Sigmoid colon (tissue), 7 donors: ENCODE data around the gene BBX. TPM values are rescaled to one million over a fixed set of nuclear protein-coding genes. Genes with fewer than 3 reads are reported as not detected.

ENCODE experiments used
- DNase-seq: peaks from one replicate; pipeline ENCODE4 v3.0.0-alpha.2; 2019
- H3K27ac ChIP-seq, 4 donors: fragments of 200-600 bp; sonication (generic); one replicate each; pipeline ENCODE4 v1.5.1; 2016 to 2019; ENCODE audit warnings: mild to moderate bottlenecking in 1 of 4
- H3K27me3 ChIP-seq, 3 donors: fragments of 200-600 bp; sonication (generic); one replicate each; pipeline ENCODE4 v1.5.1; 2019; ENCODE audit warnings: mild to moderate bottlenecking in 1 of 3
- H3K36me3 ChIP-seq, 4 donors: fragments of 200-600 bp; sonication (generic); one replicate each; pipeline ENCODE4 v1.5.1; 2016 to 2019
- H3K4me1 ChIP-seq, 4 donors: fragments of 200-600 bp; sonication (generic); one replicate each; pipeline ENCODE4 v1.5.1; 2017 to 2019
- H3K4me3 ChIP-seq, 4 donors: fragments of 200-600 bp; sonication (generic); one replicate each; pipeline ENCODE4 v1.5.1; 2017 to 2019; ENCODE audit warnings: mild to moderate bottlenecking in 2 of 4, moderate library complexity in 1 of 4
- H3K9me3 ChIP-seq, 4 donors: fragments of 200-600 bp in 3 of 4; sonication (generic) in 3 of 4; one replicate each; pipeline versions ENCODE4 v1.5.1 to v1.6.1; 2013 to 2019
- EP300 ChIP-seq, 4 donors: sonication (generic); formaldehyde crosslinking; IDR thresholded peaks; one replicate each; pipeline ENCODE4 v1.6.1; 2017; ENCODE audit warnings: antibody characterized with exemption in 4 of 4
- POLR2A ChIP-seq, 2 donors: fragments of 450-650 bp; IDR thresholded peaks; one replicate each; pipeline ENCODE4 v1.6.1; 2016; ENCODE audit warnings: antibody characterized with exemption in 2 of 2, mild to moderate bottlenecking in 2 of 2, moderate library complexity in 2 of 2
- POLR2AphosphoS5 ChIP-seq, 4 donors: sonication (generic); formaldehyde crosslinking; IDR thresholded peaks; one replicate each; pipeline ENCODE4 v1.6.1; 2017; ENCODE audit warnings: antibody characterized with exemption in 4 of 4
- WGBS, 2 donors: extraction: QIAGEN DNeasy Blood & Tissue Kit; methylation state at CpG; one replicate each; pipeline ENCODE4 v1.1.7; 2013; 5-methylcytosine and 5-hydroxymethylcytosine counted together
- intact Hi-C: fragments of 100-400 bp; cut with DNase I; formaldehyde crosslinking; loops from one replicate; pipeline ENCODE4 v1.15.1; 2023
- polyA plus RNA-seq, 3 donors: library from polyadenylated mRNA; stranded (reverse); fragments of 200-250 nt; gene quantifications; one replicate each; pipeline ENCODE4 v1.2.3, GENCODE V29; 2013
- total RNA-seq, 4 donors: library from RNA; depleted of rRNA; stranded (reverse); fragments of >200 nt; gene quantifications; one replicate each; pipeline ENCODE4 v1.1.0, GENCODE V29; 2016
- TF ChIP-seq, protein P1 (sequence below), 4 experiments: fragments of 450-650 bp in 3 of 4; fragments of 200-600 bp in 1 of 4; IDR thresholded peaks; one replicate each; pipeline ENCODE4 v1.5.1; 2016 to 2019; ENCODE audit warnings: antibody characterized with exemption in 4 of 4, mild to moderate bottlenecking in 3 of 4, moderate library complexity in 2 of 4
- donor health status: healthy with polysubstance abuse.
- donor health status: Bipolar disorder and iron deficiency.
- donor health status: healthy.

Gene BBX
- total and polyA plus RNA-seq, 7 donors: 3.0 to 93.3 (median 71.1) TPM

GRCh38 chr3:107846279-107846852 lies 323.6 kb downstream of the BBX start:
- no peaks in the 10 kb centered on the region for H3K36me3 ChIP-seq
- H3K9me3 ChIP-seq: no peaks in the 10 kb centered on the region
- WGBS, 2 donors: 44 to 61% methylated on average over 10 of the region's 10 CpGs
- H3K4me3 ChIP-seq: no peak overlapping the region
- H3K4me1 ChIP-seq: peaks cover 0 to 3% (median 0%) of the 10 kb centered on the region in 4 donors
- TF ChIP-seq, protein P1, sequence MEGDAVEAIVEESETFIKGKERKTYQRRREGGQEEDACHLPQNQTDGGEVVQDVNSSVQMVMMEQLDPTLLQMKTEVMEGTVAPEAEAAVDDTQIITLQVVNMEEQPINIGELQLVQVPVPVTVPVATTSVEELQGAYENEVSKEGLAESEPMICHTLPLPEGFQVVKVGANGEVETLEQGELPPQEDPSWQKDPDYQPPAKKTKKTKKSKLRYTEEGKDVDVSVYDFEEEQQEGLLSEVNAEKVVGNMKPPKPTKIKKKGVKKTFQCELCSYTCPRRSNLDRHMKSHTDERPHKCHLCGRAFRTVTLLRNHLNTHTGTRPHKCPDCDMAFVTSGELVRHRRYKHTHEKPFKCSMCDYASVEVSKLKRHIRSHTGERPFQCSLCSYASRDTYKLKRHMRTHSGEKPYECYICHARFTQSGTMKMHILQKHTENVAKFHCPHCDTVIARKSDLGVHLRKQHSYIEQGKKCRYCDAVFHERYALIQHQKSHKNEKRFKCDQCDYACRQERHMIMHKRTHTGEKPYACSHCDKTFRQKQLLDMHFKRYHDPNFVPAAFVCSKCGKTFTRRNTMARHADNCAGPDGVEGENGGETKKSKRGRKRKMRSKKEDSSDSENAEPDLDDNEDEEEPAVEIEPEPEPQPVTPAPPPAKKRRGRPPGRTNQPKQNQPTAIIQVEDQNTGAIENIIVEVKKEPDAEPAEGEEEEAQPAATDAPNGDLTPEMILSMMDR (IDR thresholded peaks at IDR 0.05): peak in 1 of 4 experiments; percentile 39
- TF ChIP-seq POLR2A (IDR thresholded peaks at IDR 0.05): no peak
- no peak for TF ChIP-seq EP300 (IDR thresholded peaks at IDR 0.05)
- intact Hi-C loops: no loop called here
- H3K27ac ChIP-seq: no peak overlapping the region
- no peaks in the 10 kb centered on the region for H3K27me3 ChIP-seq
- peak; percentile 68 for DNase-seq

DNA sequence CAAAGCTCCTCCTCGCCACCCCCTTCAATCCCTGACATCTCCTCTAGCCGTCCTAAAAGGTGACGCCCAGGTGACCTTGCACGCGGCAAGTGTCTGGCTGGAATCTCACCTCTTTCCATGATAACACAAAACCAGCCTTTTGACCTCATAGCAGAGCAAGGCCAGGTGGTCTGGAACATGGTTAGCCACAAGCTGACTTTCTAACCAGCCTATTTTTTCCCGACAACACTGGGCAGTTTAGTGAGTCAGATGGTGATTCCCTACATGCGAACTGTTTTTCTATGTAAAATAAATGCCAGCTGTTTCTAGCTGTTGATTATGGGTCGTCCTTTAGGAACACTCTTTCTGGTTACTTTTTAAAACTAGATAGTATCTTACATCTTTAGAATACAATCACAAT lies 325.0 kb downstream of the BBX start:
- no peak for DNase-seq
- Histone ChIP-seq H3K9me3 (peaks cover 0 to 4% (median 0%) of the 10 kb centered on the region in 4 donors), H3K27ac (no peak overlapping the region), H3K36me3 (no peaks in the 10 kb centered on the region), H3K4me3 (no peak overlapping the region), H3K4me1 (peaks cover 0 to 3% (median 0%) of the 10 kb centered on the region in 4 donors), H3K27me3 (no peaks in the 10 kb centered on the region)
- TF ChIP-seq POLR2A (IDR thresholded peaks at IDR 0.05): no peak
- no peak for TF ChIP-seq POLR2AphosphoS5 (IDR thresholded peaks at IDR 0.05)
- TF ChIP-seq, protein P1 (IDR thresholded peaks at IDR 0.05): no peak
- no peak for TF ChIP-seq EP300 (IDR thresholded peaks at IDR 0.05)
- intact Hi-C loops: no loop called here
- 81 to 89% methylated on average over 8 of the region's 8 CpGs for WGBS, 2 donors

- intact Hi-C loops: no loop called here
- Histone ChIP-seq H3K4me1 (peaks cover 0 to 3% (median 0%) of the 10 kb centered on the region in 4 donors), H3K4me3 (no peak overlapping the region), H3K9me3 (peaks cover 0 to 4% (median 0%) of the 10 kb centered on the region in 4 donors), H3K27ac (no peak overlapping the region), H3K27me3 (no peaks in the 10 kb centered on the region), H3K36me3 (no peaks in the 10 kb centered on the region)
- TF ChIP-seq POLR2A (IDR thresholded peaks at IDR 0.05) (no peak), POLR2AphosphoS5 (IDR thresholded peaks at IDR 0.05) (no peak), EP300 (IDR thresholded peaks at IDR 0.05) (no peak)
- TF ChIP-seq, protein P1 (IDR thresholded peaks at IDR 0.05): no peak
- WGBS, 2 donors: 80 to 88% methylated on average over 5 of the region's 5 CpGs
- DNase-seq: no peak
Observed at GRCh38 chr3:107848351-107848915, 325.7 kb downstream of the BBX start.

- intact Hi-C loops: no loop called here
- TF ChIP-seq EP300 (IDR thresholded peaks at IDR 0.05) (no peak), POLR2A (IDR thresholded peaks at IDR 0.05) (no peak), POLR2AphosphoS5 (IDR thresholded peaks at IDR 0.05) (no peak)
- TF ChIP-seq, protein P1 (IDR thresholded peaks at IDR 0.05): no peak
- H3K27me3 ChIP-seq: no peaks in the 10 kb centered on the region
- H3K4me1 ChIP-seq: peaks cover 0 to 3% (median 0%) of the 10 kb centered on the region in 4 donors
- 84 to 85% methylated on average over 2 of the region's 2 CpGs for WGBS, 2 donors
- peaks cover 0 to 4% (median 0%) of the 10 kb centered on the region in 4 donors for H3K9me3 ChIP-seq
- no peak overlapping the region for H3K4me3 ChIP-seq
- H3K27ac ChIP-seq: no peak overlapping the region
- DNase-seq: no peak
- no peaks in the 10 kb centered on the region for H3K36me3 ChIP-seq
Observed at GRCh38 chr3:107850681-107851080, 327.9 kb downstream of the BBX start.
